OCI-LY7 (cell line): Measurements from ENCODE around the gene GBA3.

Experiments used
- EZH2phosphoT487 ChIP-seq: fragments of 200-600 bp; sonication (generic); IDR thresholded peaks from 2 replicates; pipeline ENCODE4 v1.6.1; 2018; ENCODE audit warnings: low read depth, borderline replicate concordance, mild to moderate bottlenecking, mixed run types, antibody characterized with exemption, low read length, moderate library complexity, mixed read lengths
- TF ChIP-seq, protein P1 (sequence below): fragments of 200-600 bp; sonication (generic); conservative IDR thresholded peaks from 2 replicates; pipeline ENCODE4 v1.5.1; 2014; ENCODE audit warnings: mild to moderate bottlenecking, antibody characterized with exemption, low read length, moderate library complexity, mixed read lengths

DNA sequence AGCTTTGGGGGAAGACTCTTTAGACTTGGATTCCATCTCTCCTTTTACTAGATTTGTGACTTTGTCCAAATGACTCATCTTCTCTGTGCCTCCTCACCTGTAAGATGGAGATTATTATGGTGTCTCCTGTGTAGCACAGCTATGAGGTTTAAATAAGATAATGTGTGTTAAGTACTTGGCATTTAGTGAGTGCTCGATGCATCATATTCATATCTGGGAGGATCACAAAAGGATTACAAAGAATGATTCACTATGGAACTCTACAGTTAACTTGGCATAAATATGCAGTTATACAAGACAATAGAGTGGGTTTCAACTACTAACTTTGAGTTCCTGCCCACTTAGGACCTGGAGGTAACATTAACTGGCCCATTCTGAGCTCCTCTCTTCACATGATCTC lies 2.3 kb downstream of the GBA3 start:
- TF ChIP-seq, protein P1, sequence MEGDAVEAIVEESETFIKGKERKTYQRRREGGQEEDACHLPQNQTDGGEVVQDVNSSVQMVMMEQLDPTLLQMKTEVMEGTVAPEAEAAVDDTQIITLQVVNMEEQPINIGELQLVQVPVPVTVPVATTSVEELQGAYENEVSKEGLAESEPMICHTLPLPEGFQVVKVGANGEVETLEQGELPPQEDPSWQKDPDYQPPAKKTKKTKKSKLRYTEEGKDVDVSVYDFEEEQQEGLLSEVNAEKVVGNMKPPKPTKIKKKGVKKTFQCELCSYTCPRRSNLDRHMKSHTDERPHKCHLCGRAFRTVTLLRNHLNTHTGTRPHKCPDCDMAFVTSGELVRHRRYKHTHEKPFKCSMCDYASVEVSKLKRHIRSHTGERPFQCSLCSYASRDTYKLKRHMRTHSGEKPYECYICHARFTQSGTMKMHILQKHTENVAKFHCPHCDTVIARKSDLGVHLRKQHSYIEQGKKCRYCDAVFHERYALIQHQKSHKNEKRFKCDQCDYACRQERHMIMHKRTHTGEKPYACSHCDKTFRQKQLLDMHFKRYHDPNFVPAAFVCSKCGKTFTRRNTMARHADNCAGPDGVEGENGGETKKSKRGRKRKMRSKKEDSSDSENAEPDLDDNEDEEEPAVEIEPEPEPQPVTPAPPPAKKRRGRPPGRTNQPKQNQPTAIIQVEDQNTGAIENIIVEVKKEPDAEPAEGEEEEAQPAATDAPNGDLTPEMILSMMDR: no peak
- TF ChIP-seq EZH2phosphoT487: no peak
